ENCODE data around the gene TMEM89. TPM values are rescaled to one million over a fixed set of nuclear protein-coding genes. Genes with fewer than 3 reads are reported as not detected.

TMEM89 gene
- total RNA-seq, 1 donor from 2014 or later: not detected

DNA sequence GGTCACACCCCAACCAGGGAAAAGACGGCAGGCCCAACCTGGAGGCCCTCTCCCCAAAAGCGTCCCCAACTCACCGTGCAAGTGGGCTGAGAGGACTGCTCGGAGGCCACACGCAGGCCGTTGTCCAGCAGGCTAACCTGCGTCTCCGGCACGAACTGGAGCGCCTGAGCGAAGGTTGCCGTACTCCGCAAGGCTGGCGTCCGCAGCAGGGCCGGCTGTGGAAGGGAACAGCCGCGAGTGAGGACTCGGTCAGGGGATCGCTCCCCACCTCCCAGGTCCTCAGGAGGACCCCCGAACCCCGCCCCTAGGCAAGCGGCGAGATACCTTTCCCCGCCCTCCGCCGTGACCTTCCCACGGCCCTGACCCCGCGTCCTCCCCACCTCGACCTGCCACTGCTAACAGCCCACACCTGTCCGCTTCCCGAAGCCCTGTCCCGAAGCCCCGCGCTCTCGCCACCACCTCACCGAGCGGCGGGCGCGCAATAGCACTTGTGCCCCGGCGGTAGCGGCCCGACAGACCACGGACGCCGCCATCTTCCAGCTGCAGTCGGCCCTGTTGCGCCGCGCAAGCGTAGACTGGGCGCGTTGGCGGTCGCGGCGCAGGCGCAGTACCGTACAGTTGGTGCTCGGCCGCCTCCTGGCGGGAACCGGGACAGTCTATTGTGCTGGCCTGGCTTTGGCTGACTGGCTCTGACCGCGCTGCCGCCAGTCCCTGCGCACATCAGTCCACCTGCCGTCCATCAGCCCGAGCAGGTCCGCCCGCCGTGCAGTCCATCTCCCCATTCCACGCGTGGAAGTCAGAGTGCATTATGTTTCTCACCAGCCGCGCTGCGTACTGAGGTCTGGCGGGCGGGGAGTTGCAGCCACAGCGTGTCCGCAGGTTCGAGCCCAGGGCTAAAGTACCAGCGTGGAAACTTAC, 12.2 kb downstream of the TMEM89 start, which contains the start of gene UQCRC1:
Gene UQCRC1, minus strand, starts transcription at position 559 of the 918 bp plus-strand sequence. Its CDS starts 26 bp downstream, at position 533.
- peak; percentile 97 for DNase-seq

GRCh38 chr3:48607519-48607918, 14.1 kb downstream of the TMEM89 start:
- peak; percentile 21 for DNase-seq

DNA sequence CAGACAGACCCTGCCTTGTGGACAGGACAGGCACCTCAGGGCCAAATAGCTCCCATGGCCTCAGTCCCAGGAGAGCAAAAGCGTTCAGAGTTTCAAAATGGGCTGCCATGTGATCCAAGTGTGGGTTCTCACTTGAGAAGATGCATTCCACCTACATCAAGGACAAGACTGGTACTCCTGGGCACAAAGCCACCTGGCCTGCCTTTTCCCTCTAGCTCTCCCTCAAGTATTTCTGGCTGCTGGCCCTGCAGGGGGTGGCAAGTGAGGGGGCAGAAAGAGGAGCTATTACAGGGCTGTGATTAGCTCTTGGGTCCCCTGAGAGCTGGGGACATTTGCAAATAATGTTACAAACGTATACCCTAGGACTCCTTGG, 20.0 kb downstream of the TMEM89 start:
- DNase-seq: no peak

GRCh38 chr3:48600711-48601621, 20.6 kb downstream of the TMEM89 start:
- no peak for DNase-seq

- DNase-seq: no peak
These were observed 21.9 kb downstream of the TMEM89 start for GRCh38 chr3:48599509-48600285.

DNA sequence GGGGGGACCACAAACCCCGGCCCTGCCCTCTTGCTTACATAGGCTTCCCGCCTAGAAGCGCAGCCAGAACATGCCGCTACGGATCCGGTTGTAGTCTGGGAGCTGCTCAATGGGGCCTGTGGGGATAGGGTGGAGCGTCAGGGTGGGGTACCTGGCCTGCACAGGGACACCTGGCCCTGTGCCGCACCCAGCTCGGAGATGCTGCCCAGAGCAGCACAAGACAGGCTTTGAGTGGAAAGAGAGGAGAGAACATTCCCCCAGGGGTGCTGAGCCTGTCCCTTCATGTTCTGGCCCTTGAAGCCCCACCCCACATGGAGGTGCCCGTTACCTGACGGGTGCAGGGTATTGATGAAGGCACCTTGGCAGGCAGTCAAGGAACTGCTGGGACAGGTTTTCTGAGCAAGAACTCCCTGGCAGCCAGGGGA, 22.5 kb downstream of the TMEM89 start:
- no peak for DNase-seq

GRCh38 chr3:48598323-48599076, 23.1 kb downstream of the TMEM89 start:
- peak; percentile 19 for DNase-seq

GRCh38 chr3:48597408-48597800, 24.2 kb downstream of the TMEM89 start:
- no peak for DNase-seq

DNA sequence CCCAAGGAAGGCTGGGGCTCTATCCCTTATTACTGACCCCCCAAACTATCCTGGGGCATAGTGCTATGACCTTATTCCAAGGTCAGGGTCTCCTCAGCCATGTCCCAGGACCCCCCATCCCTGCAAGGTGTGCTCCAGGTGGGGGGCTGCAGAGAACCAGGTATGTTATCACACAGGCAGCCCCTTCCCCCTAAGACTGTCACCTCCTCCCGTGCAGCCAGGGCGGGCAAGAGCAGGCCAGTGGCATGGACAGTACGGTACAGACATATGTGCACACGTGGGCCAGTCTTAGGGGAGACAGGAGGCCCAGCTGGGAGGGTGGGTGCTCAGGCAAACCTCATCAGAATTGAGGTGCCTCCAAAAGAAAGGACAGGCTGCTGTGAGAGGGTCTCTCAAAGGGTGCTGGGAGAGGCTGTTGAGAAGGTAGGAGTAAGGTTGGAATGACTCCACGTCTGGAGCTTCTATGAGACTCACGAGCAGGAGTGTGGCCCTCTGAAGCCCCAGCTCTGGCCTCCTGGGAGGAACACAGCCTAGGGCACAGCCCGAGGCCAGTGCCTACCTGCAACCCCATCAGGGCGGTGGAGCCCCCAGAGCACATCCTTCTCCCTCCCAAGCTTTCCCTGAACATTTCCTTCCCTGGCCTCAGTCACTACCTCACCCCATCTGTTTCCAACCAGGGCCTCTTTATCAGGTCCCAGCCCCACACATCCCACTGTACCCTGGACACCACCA, 24.7 kb downstream of the TMEM89 start:
- DNase-seq: no peak

DNA sequence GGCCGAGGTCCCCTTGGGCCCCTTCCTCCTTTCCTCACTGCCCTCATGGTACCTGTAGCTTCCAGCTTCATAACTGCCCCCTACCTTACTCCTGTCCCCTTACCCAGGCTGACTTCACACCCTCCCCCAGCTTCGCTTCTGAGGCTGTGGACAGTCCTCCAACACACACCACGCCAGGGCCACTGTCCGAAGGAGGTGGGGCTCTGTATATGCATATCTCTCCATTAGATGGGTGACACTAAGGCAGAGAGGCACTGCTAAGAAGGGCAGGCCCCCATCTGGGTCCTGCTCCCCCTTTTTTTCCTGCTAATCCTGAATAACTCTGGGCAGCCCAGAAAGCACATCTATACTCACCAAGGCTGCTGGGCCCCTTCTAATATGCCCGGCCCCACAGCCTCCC, 25.4 kb downstream of the TMEM89 start:
- DNase-seq: no peak

GRCh38 chr3:48595526-48596121, 25.9 kb downstream of the TMEM89 start:
- DNase-seq: peak; percentile 32

GRCh38 chr3:48595075-48595525, 26.5 kb downstream of the TMEM89 start, which contains the start of gene COL7A1:
TSS of gene COL7A1 (minus strand) at chr3:48595329. CDS start at chr3:48595159, 170 bp downstream.
- peak; percentile 12 for DNase-seq

- DNase-seq: no peak
These were observed 27.0 kb downstream of the TMEM89 start for GRCh38 chr3:48594417-48595049.

- no peak for DNase-seq
These were observed 28.2 kb downstream of the TMEM89 start for GRCh38 chr3:48593337-48593736.

- no peak for DNase-seq
These were observed 29.0 kb downstream of the TMEM89 start for GRCh38 chr3:48592519-48593087.

DNA sequence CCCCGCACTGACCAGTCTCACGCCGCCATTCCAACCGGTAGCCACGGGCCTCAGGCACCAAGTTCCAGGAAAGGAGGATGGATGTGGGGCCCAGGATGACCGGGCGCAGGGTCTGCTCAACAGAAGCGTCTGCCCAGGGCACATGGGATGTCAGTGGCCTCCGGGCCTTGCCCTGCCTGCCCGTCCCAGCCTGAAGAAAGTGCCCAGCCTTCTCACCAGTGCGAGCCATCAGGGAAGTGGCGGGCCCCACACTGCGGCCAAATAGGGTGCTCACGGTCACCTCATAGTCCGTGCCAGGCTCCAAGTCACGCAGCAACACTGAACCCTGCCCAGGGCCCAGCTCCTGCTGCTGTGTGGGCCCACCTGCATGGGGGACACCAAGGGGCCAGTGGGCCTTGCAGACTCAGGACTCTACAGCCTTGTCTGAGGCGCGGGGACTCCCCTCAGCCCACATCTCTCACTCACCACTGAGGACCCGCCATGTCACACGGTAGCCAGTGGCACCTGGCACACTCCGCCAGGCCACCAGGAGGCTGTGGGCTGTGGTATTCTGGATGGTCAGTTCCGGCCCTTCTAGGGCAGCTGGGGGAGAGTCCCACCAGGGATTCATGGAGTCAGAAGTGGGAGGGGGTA, 29.6 kb downstream of the TMEM89 start:
- no peak for DNase-seq

- no peak for DNase-seq
These were observed 30.1 kb downstream of the TMEM89 start for GRCh38 chr3:48591436-48591835.

GRCh38 chr3:48588230-48588629, 33.3 kb downstream of the TMEM89 start:
- no peak for DNase-seq

DNA sequence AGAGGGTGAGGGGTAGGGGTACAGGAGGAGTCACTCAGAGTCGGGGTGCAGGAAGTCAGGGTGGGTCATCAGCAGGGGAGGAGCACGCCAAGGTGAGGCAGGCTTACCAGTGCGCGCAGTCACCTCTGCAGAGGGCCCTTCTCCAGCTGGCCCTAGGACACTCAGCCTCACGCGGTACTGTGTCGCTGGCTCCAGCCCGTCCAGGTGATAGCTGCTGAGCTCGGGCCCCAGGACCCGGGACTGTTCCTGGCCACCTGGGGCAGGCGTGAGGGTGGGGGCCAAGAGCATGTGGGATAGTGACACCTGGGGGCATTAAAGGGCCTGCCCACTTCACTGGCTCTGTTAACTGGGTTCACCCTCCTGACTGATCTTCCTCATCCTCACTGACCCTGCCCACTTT, 33.9 kb downstream of the TMEM89 start:
- DNase-seq: no peak
